OCI-LY1 (cell line): ENCODE measurements around the gene RILPL2.
"Not testable (repeated sequence)": the region's sequence is repeated elsewhere in the genome, so short reads cannot be mapped to it uniquely, and the experiment has no call there.

ENCODE experiments used
- H2AFZ ChIP-seq: fragments of 200-600 bp; sonication (generic), shearing (Covaris generic); 2 replicates; pipeline ENCODE4 v1.6.0; 2014; ENCODE audit warnings: antibody characterized with exemption, mild to moderate bottlenecking, low read length
- H3F3A ChIP-seq: fragments of 200-600 bp; sonication (generic), shearing (Covaris generic); 2 replicates; pipeline ENCODE4 v1.6.0; 2014; ENCODE audit warnings: mild to moderate bottlenecking, antibody characterized with exemption, low read length, moderate library complexity; ENCODE audit not compliant: insufficient read depth
- H3K27ac ChIP-seq: fragments of 200-600 bp; sonication (generic); 2 replicates; pipeline ENCODE4 v1.5.1; 2014; ENCODE audit warnings: low read length, mixed run types, mild to moderate bottlenecking, low read depth; ENCODE audit not compliant: poor library complexity, severe bottlenecking
- H3K27me3 ChIP-seq: fragments of 200-600 bp; sonication (generic); 2 replicates; pipeline ENCODE4 v1.6.0; 2014; ENCODE audit warnings: antibody characterized with exemption, mild to moderate bottlenecking, low read length, moderate library complexity; ENCODE audit not compliant: insufficient read depth
- H3K36me3 ChIP-seq: fragments of 200-600 bp; sonication (generic); 2 replicates; pipeline ENCODE4 v1.6.1; 2014; ENCODE audit warnings: mild to moderate bottlenecking, antibody characterized with exemption, low read length, moderate library complexity, mixed read lengths; ENCODE audit not compliant: insufficient read depth
- H3K4me1 ChIP-seq: fragments of 200-600 bp; sonication (generic); 2 replicates; pipeline ENCODE4 v1.5.1; 2014; ENCODE audit warnings: mild to moderate bottlenecking, low read length, moderate library complexity; ENCODE audit not compliant: insufficient read depth, severe bottlenecking
- H3K4me2 ChIP-seq: fragments of 200-600 bp; sonication (generic), shearing (Covaris generic); 2 replicates; pipeline ENCODE4 v1.6.1; 2014; ENCODE audit warnings: low read length
- H3K4me3 ChIP-seq: fragments of 200-600 bp; sonication (generic); 2 replicates; pipeline ENCODE4 v1.5.1; 2014; ENCODE audit warnings: low read length, low read depth, mild to moderate bottlenecking, mixed read lengths; ENCODE audit not compliant: poor library complexity, severe bottlenecking
- H3K79me2 ChIP-seq: fragments of 200-600 bp; shearing (Covaris generic); 2 replicates; pipeline ENCODE4 v1.6.1; 2016; ENCODE audit warnings: mixed run types, low read length, mixed read lengths; ENCODE audit not compliant: insufficient read depth
- H3K9ac ChIP-seq: fragments of 200-600 bp; sonication (generic), shearing (Covaris generic); 2 replicates; pipeline ENCODE4 v1.6.1; 2014; ENCODE audit warnings: mild to moderate bottlenecking, low read length, mixed read lengths
- H3K9me2 ChIP-seq: fragments of 200-600 bp; sonication (generic), shearing (Covaris generic); 2 replicates; pipeline ENCODE4 v1.6.1; 2014; ENCODE audit warnings: low read depth, mild to moderate bottlenecking, low read length, mixed read lengths
- H3K9me3 ChIP-seq: fragments of 200-600 bp; shearing (Covaris generic); 2 replicates; pipeline ENCODE4 v1.6.1; 2014; ENCODE audit warnings: low read length, mixed read lengths
- H4K20me1 ChIP-seq: fragments of 200-600 bp; sonication (generic), shearing (Covaris generic); 2 replicates; pipeline ENCODE4 v1.6.0; 2016; ENCODE audit warnings: mild to moderate bottlenecking, low read length; ENCODE audit not compliant: insufficient read depth
- CTCF ChIP-seq: fragments of 200-600 bp; sonication (generic), shearing (Covaris generic); IDR thresholded peaks from 2 replicates; pipeline ENCODE4 v1.5.1; 2017; ENCODE audit warnings: mild to moderate bottlenecking, antibody characterized with exemption, low read length, moderate library complexity, mixed read lengths
- EZH2 ChIP-seq: fragments of 200-600 bp; sonication (generic), shearing (Covaris generic); IDR thresholded peaks from 2 replicates; pipeline ENCODE4 v1.8.0; 2017; ENCODE audit warnings: borderline replicate concordance, mixed run types, mild to moderate bottlenecking, antibody characterized with exemption, low read length, moderate library complexity, mixed read lengths

The RILPL2 gene

GRCh38 chr12:123410041-123410412 is 26.5 kb downstream of the RILPL2 start:
- Histone ChIP-seq H2AFZ (no peak overlapping the region), H3K4me1 (no peaks in the 10 kb centered on the region), H3K27ac (no peak overlapping the region), H3K4me3 (no peak overlapping the region), H3F3A (no peaks in the 10 kb centered on the region), H3K9me3 (no peaks in the 10 kb centered on the region), H3K9me2 (no peaks in the 10 kb centered on the region), H3K9ac (no peak overlapping the region), H3K27me3 (no peaks in the 10 kb centered on the region), H4K20me1 (no peaks in the 10 kb centered on the region), H3K79me2 (no peaks in the 10 kb centered on the region), H3K36me3 (peaks cover 33% of the 10 kb centered on the region), H3K4me2 (no peak overlapping the region)
- TF ChIP-seq CTCF = no peak
- no peak for TF ChIP-seq EZH2

- H3K79me2 ChIP-seq, H4K20me1 ChIP-seq: not testable (repeated sequence)
These were observed 27.0 kb downstream of the RILPL2 start for GRCh38 chr12:123409284-123410040.

GRCh38 chr12:123408619-123409018 is 27.9 kb downstream of the RILPL2 start:
- H3K4me3 ChIP-seq, H3K4me1 ChIP-seq, H3K9me3 ChIP-seq, H2AFZ ChIP-seq, H3F3A ChIP-seq, H3K9me2 ChIP-seq, H4K20me1 ChIP-seq, H3K27ac ChIP-seq, H3K27me3 ChIP-seq, H3K79me2 ChIP-seq, H3K9ac ChIP-seq, H3K4me2 ChIP-seq: not testable (repeated sequence)
- peaks cover 47% of the 10 kb centered on the region for H3K36me3 ChIP-seq

More at GRCh38 chr12:123409284-123410040, 27.0 kb downstream of the RILPL2 start:
- not testable (repeated sequence) for H3K4me1 ChIP-seq, H3K4me3 ChIP-seq, H2AFZ ChIP-seq, H3K4me2 ChIP-seq, H3K9ac ChIP-seq, H3K9me3 ChIP-seq, H3K9me2 ChIP-seq, H3K27me3 ChIP-seq, H3F3A ChIP-seq, H3K27ac ChIP-seq
- peaks cover 38% of the 10 kb centered on the region for H3K36me3 ChIP-seq

GRCh38 chr12:123407934-123408333 is 28.6 kb downstream of the RILPL2 start:
- H3K9me3 ChIP-seq, H3K4me3 ChIP-seq, H3F3A ChIP-seq, H3K9ac ChIP-seq, H3K27me3 ChIP-seq, H3K79me2 ChIP-seq, H3K4me2 ChIP-seq, H3K27ac ChIP-seq, H4K20me1 ChIP-seq, H3K9me2 ChIP-seq, H2AFZ ChIP-seq, H3K4me1 ChIP-seq: not testable (repeated sequence)
- H3K36me3 ChIP-seq = peaks cover 54% of the 10 kb centered on the region

- not testable (repeated sequence) for H3K9me3 ChIP-seq, H4K20me1 ChIP-seq, H3F3A ChIP-seq, H2AFZ ChIP-seq, H3K4me1 ChIP-seq, H3K4me2 ChIP-seq, H3K27ac ChIP-seq, H3K9me2 ChIP-seq, H3K27me3 ChIP-seq, H3K79me2 ChIP-seq, H3K9ac ChIP-seq, H3K4me3 ChIP-seq
- H3K36me3 ChIP-seq = peaks cover 60% of the 10 kb centered on the region
These were observed 29.2 kb downstream of the RILPL2 start for GRCh38 chr12:123407269-123407668.
